Breast epithelium (tissue), 4 donors: ENCODE data around the gene TANC1. TPM values are rescaled to one million over a fixed set of nuclear protein-coding genes. Genes with fewer than 3 reads are reported as not detected.

Experiments
- DNase-seq, 2 donors: peaks; one replicate each; pipeline ENCODE4 v3.0.0-alpha.2; 2019; ENCODE audit warnings: low spot score in 2 of 2
- H3K27ac ChIP-seq, 2 donors: fragments of 200-600 bp; sonication (generic) in 1 of 2; one replicate each; pipeline ENCODE4 v1.5.1; 2016 to 2019; ENCODE audit warnings: mild to moderate bottlenecking in 1 of 2
- H3K27me3 ChIP-seq, 2 donors: fragments of 200-600 bp; sonication (generic) in 1 of 2; one replicate each; pipeline versions ENCODE4 v1.5.1 to v1.6.0; 2017 to 2019; ENCODE audit warnings: control low read depth in 1 of 2, mild to moderate bottlenecking in 1 of 2
- H3K36me3 ChIP-seq: fragments of 200-600 bp; one replicate; pipeline ENCODE4 v1.5.1; 2019
- H3K4me1 ChIP-seq, 2 donors: fragments of 200-600 bp; sonication (generic); one replicate each; pipeline ENCODE4 v1.5.1; 2016 to 2019; ENCODE audit warnings: control low read depth in 1 of 2
- H3K4me3 ChIP-seq, 3 donors: fragments of 200-600 bp; sonication (generic); 1 replicate in 2 of 3; 2 replicates in 1 of 3; pipeline ENCODE4 v1.5.1; 2016 to 2019; ENCODE audit warnings: mild to moderate bottlenecking in 3 of 3, moderate library complexity in 2 of 3
- H3K9me3 ChIP-seq, 2 donors: fragments of 200-600 bp; sonication (generic) in 1 of 2; one replicate each; pipeline ENCODE4 v1.5.1; 2016 to 2019; ENCODE audit warnings: control low read depth in 1 of 2
- CTCF ChIP-seq, 3 donors: fragments of 450-650 bp; IDR thresholded peaks; one replicate each; pipeline ENCODE4 v1.5.1; 2016 to 2017; ENCODE audit warnings: antibody characterized with exemption in 3 of 3, mild to moderate bottlenecking in 3 of 3, moderate library complexity in 3 of 3
- POLR2A ChIP-seq: fragments of 450-650 bp; IDR thresholded peaks from one replicate; pipeline ENCODE4 v1.6.1; 2016; ENCODE audit warnings: antibody characterized with exemption, mild to moderate bottlenecking, moderate library complexity
- POLR2AphosphoS5 ChIP-seq, 3 donors: sonication (generic); formaldehyde crosslinking; IDR thresholded peaks; one replicate each; pipeline ENCODE4 v1.6.1; 2017; ENCODE audit warnings: antibody characterized with exemption in 3 of 3
- intact Hi-C: fragments of 100-400 bp; cut with DNase I; formaldehyde crosslinking; loops from one replicate; pipeline ENCODE4 v1.15.1; 2023; ENCODE audit warnings: low total_unique reads
- total RNA-seq, 3 donors: library from RNA; depleted of rRNA; stranded (reverse); fragments of >200 nt; gene quantifications; one replicate each; pipeline ENCODE4 v1.1.0, GENCODE V29; 2016

The TANC1 gene
- total RNA-seq, 3 donors from 2014 or later, result 18.9 to 62.3 (median 58.4) TPM

GRCh38 chr2:159066541-159067156, 98.2 kb downstream of the TANC1 start:
- H3K4me3 ChIP-seq, result no peak overlapping the region
- H3K9me3 ChIP-seq, result no peaks in the 10 kb centered on the region
- H3K27ac ChIP-seq, result peak overlapping the region in 1 of 2 donors; percentile 83
- no peaks in the 10 kb centered on the region for H3K4me1 ChIP-seq
- intact Hi-C loops, result no loop called here
- DNase-seq, result no peak
- H3K27me3 ChIP-seq, result no peaks in the 10 kb centered on the region
- TF ChIP-seq POLR2AphosphoS5 (IDR thresholded peaks at IDR 0.05) (no peak), CTCF (IDR thresholded peaks at IDR 0.05) (no peak), POLR2A (no peak)
- H3K36me3 ChIP-seq, result no peaks in the 10 kb centered on the region

DNA sequence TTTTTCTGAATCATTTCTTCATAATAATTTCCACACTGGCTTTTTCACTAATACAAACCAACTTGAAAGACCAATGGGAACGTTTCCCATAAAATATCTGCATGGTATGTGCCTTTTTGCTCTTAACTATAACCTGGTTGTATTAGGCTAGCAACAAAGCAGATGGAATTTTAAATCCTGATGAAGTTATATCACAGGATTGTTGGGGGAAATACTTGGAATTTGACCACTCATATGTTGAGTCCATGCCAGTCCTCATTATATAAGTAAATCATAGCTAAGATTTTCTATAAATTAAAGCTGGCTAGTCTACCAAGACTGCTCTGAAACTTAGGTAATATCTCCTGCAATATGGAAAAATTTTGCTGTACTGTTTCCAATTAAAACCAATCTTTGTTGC, 99.5 kb downstream of the TANC1 start:
- Histone ChIP-seq H3K4me1 (no peaks in the 10 kb centered on the region), H3K27ac (no peak overlapping the region), H3K36me3 (no peaks in the 10 kb centered on the region), H3K4me3 (no peak overlapping the region), H3K27me3 (no peaks in the 10 kb centered on the region), H3K9me3 (no peaks in the 10 kb centered on the region)
- intact Hi-C loops, result no loop called here
- TF ChIP-seq CTCF (IDR thresholded peaks at IDR 0.05), result no peak
- TF ChIP-seq POLR2A, result no peak
- TF ChIP-seq POLR2AphosphoS5 (IDR thresholded peaks at IDR 0.05), result no peak
- DNase-seq, result no peak

DNA sequence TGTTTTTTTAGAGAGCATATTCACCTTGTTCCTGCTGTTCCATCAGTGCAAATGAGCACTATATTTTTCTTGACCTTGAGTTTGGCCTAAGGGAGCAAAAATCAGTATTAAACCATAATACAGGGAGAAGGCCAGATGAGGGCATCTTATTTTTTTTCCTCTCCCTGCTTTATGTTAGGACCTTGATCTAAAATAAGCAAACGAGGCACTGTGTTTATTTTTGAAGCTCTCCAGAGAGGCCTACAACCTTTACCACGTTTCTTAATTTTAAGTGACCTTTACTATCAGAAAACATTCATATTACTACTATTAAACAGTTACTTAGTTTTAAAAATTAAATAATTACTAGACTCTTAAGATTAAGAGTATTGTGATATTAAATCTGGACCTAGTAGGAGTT, 100.8 kb downstream of the TANC1 start:
- TF ChIP-seq CTCF (IDR thresholded peaks at IDR 0.05) (no peak), POLR2AphosphoS5 (IDR thresholded peaks at IDR 0.05) (no peak)
- Histone ChIP-seq H3K4me3 (no peak overlapping the region), H3K4me1 (no peaks in the 10 kb centered on the region), H3K36me3 (no peaks in the 10 kb centered on the region), H3K9me3 (no peaks in the 10 kb centered on the region), H3K27ac (no peak overlapping the region), H3K27me3 (no peaks in the 10 kb centered on the region)
- DNase-seq, result no peak
- intact Hi-C loops, result no loop called here

DNA sequence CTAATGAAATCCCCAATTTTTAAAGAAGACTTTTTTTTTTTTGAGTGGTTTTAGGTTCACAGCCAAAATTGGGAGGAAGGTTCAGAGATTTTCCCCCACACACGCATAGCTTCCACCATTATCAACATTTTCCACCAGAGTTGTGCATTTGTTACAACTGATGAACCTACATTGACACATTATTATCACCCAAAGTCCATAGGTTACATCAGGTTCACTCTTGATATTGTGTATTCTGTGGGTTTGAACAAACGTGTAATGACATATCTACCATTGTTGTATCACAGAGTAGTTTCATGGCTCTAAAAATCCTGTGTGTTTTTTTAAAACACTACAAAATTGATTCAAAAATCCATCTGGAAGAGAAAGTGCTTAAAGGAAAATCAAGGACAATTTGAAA, 101.8 kb downstream of the TANC1 start:
- no peak overlapping the region for H3K4me3 ChIP-seq
- intact Hi-C loops, result no loop called here
- H3K27me3 ChIP-seq, result no peaks in the 10 kb centered on the region
- H3K27ac ChIP-seq, result no peak overlapping the region
- H3K36me3 ChIP-seq, result no peaks in the 10 kb centered on the region
- no peak for DNase-seq
- H3K9me3 ChIP-seq, result no peaks in the 10 kb centered on the region
- no peaks in the 10 kb centered on the region for H3K4me1 ChIP-seq
- no peak for TF ChIP-seq POLR2AphosphoS5 (IDR thresholded peaks at IDR 0.05)
- TF ChIP-seq CTCF (IDR thresholded peaks at IDR 0.05), result no peak
- TF ChIP-seq POLR2A, result no peak

DNA sequence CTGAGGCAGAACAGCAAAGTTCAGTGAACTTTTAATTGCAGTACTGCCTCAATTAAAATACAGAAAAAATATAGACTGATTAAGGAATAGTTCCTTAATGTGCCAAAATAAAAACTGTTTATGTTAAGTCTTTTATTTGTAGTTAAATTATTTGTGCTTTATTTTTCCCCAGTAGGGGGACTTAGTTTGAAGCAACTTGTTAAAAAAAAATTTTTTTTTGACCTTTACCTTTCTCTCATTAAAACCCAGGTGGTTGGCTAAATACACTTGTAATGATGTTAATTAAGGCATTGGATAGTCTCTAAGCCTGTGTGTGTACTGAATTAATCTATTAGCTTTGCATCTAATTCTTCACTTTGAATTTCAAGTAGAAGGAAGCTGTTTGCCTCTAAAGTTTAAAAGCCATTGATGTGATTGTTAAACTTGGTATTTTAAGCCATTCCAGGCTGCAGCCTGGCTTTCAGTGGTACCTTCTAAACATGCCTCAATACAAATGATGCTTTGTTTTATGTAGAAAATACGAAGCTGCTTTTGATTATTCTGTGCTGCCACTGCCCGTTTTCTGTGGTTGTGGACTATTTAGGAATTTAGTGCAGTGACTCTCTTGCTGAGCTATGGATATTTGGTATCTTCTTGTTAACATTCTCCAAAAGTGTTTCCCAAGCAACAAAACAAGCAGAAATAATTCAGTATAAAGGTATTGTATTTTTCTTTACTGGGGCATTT, 102.9 kb downstream of the TANC1 start:
- intact Hi-C loops, result no loop called here
- H3K4me3 ChIP-seq, result no peak overlapping the region
- no peak for TF ChIP-seq POLR2A
- peak in 1 of 3 donors; percentile 24 for TF ChIP-seq CTCF (IDR thresholded peaks at IDR 0.05)
- peak overlapping the region in 1 of 2 donors; percentile 58 for H3K27ac ChIP-seq
- H3K9me3 ChIP-seq, result no peaks in the 10 kb centered on the region
- no peak for DNase-seq
- no peaks in the 10 kb centered on the region for H3K27me3 ChIP-seq
- H3K36me3 ChIP-seq, result no peaks in the 10 kb centered on the region
- no peaks in the 10 kb centered on the region for H3K4me1 ChIP-seq
